Breast epithelium (tissue), 4 donors: ENCODE results near the gene ZNF140. TPM values are rescaled to one million over a fixed set of nuclear protein-coding genes. Genes with fewer than 3 reads are reported as not detected.

Source experiments
- DNase-seq, 2 donors: peaks; one replicate each; pipeline ENCODE4 v3.0.0-alpha.2; 2019; ENCODE audit warnings: low spot score in 2 of 2
- H3K27ac ChIP-seq, 2 donors: fragments of 200-600 bp; sonication (generic) in 1 of 2; one replicate each; pipeline ENCODE4 v1.5.1; 2016 to 2019; ENCODE audit warnings: mild to moderate bottlenecking in 1 of 2
- H3K27me3 ChIP-seq, 2 donors: fragments of 200-600 bp; sonication (generic) in 1 of 2; one replicate each; pipeline versions ENCODE4 v1.5.1 to v1.6.0; 2017 to 2019; ENCODE audit warnings: control low read depth in 1 of 2, mild to moderate bottlenecking in 1 of 2
- H3K36me3 ChIP-seq: fragments of 200-600 bp; one replicate; pipeline ENCODE4 v1.5.1; 2019
- H3K4me1 ChIP-seq, 2 donors: fragments of 200-600 bp; sonication (generic); one replicate each; pipeline ENCODE4 v1.5.1; 2016 to 2019; ENCODE audit warnings: control low read depth in 1 of 2
- H3K4me3 ChIP-seq, 3 donors: fragments of 200-600 bp; sonication (generic); 1 replicate in 2 of 3; 2 replicates in 1 of 3; pipeline ENCODE4 v1.5.1; 2016 to 2019; ENCODE audit warnings: mild to moderate bottlenecking in 3 of 3, moderate library complexity in 2 of 3
- H3K9me3 ChIP-seq, 2 donors: fragments of 200-600 bp; sonication (generic) in 1 of 2; one replicate each; pipeline ENCODE4 v1.5.1; 2016 to 2019; ENCODE audit warnings: control low read depth in 1 of 2
- CTCF ChIP-seq, 3 donors: fragments of 450-650 bp; IDR thresholded peaks; one replicate each; pipeline ENCODE4 v1.5.1; 2016 to 2017; ENCODE audit warnings: antibody characterized with exemption in 3 of 3, mild to moderate bottlenecking in 3 of 3, moderate library complexity in 3 of 3
- POLR2A ChIP-seq: fragments of 450-650 bp; IDR thresholded peaks from one replicate; pipeline ENCODE4 v1.6.1; 2016; ENCODE audit warnings: antibody characterized with exemption, mild to moderate bottlenecking, moderate library complexity
- POLR2AphosphoS5 ChIP-seq, 3 donors: sonication (generic); formaldehyde crosslinking; IDR thresholded peaks; one replicate each; pipeline ENCODE4 v1.6.1; 2017; ENCODE audit warnings: antibody characterized with exemption in 3 of 3
- intact Hi-C: fragments of 100-400 bp; cut with DNase I; formaldehyde crosslinking; loops from one replicate; pipeline ENCODE4 v1.15.1; 2023; ENCODE audit warnings: low total_unique reads
- total RNA-seq, 3 donors: library from RNA; depleted of rRNA; stranded (reverse); fragments of >200 nt; gene quantifications; one replicate each; pipeline ENCODE4 v1.1.0, GENCODE V29; 2016

Gene ZNF140
- total RNA-seq, 3 donors from 2014 or later = 9.3 to 34.5 (median 22.3) TPM

DNA sequence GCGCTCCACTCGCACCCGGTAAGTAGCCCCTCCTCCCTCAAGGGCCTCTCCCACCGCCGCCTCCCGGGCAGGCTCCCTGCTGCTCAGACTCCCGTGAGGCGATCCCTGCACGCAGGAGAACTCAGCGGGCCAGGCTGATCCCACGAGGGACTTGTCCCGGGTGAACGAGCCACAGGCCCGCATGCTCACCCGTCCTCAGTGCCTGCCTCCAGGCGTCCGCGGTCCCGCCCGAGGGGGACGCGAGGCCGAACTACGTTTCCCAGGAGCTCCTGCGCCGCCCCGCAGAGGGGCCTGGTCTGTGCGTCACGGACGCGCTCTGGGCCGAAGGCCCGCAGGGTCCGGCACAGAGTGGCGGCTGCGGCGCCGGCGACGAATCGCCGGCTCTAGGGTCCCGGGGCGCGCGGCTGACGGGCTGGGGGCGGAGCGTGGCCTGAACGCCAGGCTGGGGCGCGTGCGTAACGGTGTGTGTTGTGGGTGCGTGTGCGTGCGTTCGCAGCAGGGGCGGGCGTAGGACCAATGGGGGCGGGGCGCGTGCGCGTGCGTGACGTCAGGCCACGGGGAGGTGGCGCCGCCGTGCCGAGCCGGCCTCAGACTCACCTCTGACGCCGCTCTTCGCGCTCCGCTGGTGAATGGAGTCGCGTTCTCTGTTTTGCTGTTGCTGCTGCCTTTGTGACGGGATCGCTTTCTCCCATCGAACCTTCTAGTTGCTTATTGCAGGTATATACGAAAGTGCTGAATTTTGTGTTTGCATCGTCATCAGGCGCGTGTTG, 49.5 kb downstream of the ZNF140 start, which contains the start of the genes ZNF10 and ZNF891:
Gene ZNF10 (plus strand): TSS at position 590 of the 770 bp plus-strand sequence. CDS start 13,866 bp downstream, outside the sequence.
Gene ZNF891 (minus strand): TSS at position 237 of the 770 bp plus-strand sequence. CDS start 8,356 bp downstream, outside the sequence.
- Histone ChIP-seq H3K4me1 (no peaks in the 10 kb centered on the region), H3K36me3 (peaks cover 16% of the 10 kb centered on the region), H3K9me3 (peaks cover 55 to 62% of the 10 kb centered on the region in 2 donors), H3K4me3 (peak within 1 kb of the TSS; percentile 79 to 95 (median 86)), H3K27me3 (no peaks in the 10 kb centered on the region), H3K27ac (peak within 1 kb of the TSS; percentile 96 to 98)
- intact Hi-C loops = no loop called here
- peak; percentile 84 to 87 (median 84) for TF ChIP-seq POLR2AphosphoS5 (IDR thresholded peaks at IDR 0.05)
- peak; percentile 46 for TF ChIP-seq POLR2A
- TF ChIP-seq CTCF (IDR thresholded peaks at IDR 0.05) = no peak
- peak; percentile 93 to 96 for DNase-seq

GRCh38 chr12:133130808-133131128, 50.0 kb downstream of the ZNF140 start:
- Histone ChIP-seq H3K9me3 (peaks cover 55 to 62% of the 10 kb centered on the region in 2 donors), H3K36me3 (peaks cover 22% of the 10 kb centered on the region), H3K27me3 (no peaks in the 10 kb centered on the region), H3K4me3 (peak overlapping the region; percentile 79 to 95 (median 86)), H3K27ac (peak overlapping the region; percentile 96 to 98), H3K4me1 (no peaks in the 10 kb centered on the region)
- peak; percentile 25 to 56 for DNase-seq
- TF ChIP-seq POLR2A = no peak
- TF ChIP-seq CTCF (IDR thresholded peaks at IDR 0.05) = no peak
- no peak for TF ChIP-seq POLR2AphosphoS5 (IDR thresholded peaks at IDR 0.05)
- intact Hi-C loops = no loop called here

DNA sequence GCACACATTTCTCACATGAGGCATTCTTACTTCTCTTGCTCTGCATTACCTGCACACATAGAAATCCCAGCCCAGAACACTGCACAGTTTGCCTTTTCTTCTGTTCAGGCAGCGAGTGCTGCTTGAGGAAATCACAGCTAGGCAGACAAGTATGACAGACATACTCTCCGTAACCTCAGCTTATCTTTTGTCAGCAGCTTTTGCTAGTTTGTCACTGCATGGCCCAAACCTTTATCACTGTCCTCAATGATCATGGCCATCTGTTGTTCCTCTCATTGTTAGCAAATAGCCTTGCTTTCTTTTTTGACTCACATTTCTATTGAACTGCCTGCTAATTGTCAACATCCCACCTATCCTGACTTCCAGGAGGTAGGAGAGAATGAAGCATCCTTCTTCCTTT, 55.0 kb downstream of the ZNF140 start:
- DNase-seq = no peak
- Histone ChIP-seq H3K4me3 (no peak overlapping the region), H3K4me1 (no peaks in the 10 kb centered on the region), H3K36me3 (peaks cover 39% of the 10 kb centered on the region), H3K27me3 (no peaks in the 10 kb centered on the region), H3K27ac (no peak overlapping the region), H3K9me3 (peaks cover 70 to 84% of the 10 kb centered on the region in 2 donors)
- intact Hi-C loops = loop anchor here (1.0 kb wide), 1 partner anchor 37 kb away; no protein-coding TSS in a partner anchor
- TF ChIP-seq CTCF (IDR thresholded peaks at IDR 0.05) (no peak), POLR2AphosphoS5 (IDR thresholded peaks at IDR 0.05) (no peak), POLR2A (no peak)

DNA sequence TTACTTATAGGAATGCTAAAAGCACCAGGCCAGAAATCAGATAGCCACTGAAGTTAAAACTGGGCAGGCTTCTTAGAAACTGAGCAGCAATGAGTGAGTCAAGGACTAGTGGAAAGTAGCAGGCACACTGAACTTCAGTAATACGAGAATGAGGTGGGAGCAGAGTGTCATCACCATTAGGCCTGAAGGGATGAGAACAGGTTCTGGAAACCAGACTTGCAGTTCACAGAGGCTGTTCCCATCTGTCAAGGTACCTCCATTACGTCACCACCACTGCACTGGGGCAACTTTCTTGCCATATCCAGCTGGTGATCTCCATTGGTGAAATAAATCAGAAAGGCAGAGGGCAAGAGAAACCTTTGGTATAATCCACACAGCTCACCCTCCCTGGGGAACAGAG, 65.3 kb downstream of the ZNF140 start:
- no peak overlapping the region for H3K4me3 ChIP-seq
- no peak overlapping the region for H3K27ac ChIP-seq
- no peak for DNase-seq
- H3K36me3 ChIP-seq = peaks cover 34% of the 10 kb centered on the region
- TF ChIP-seq POLR2AphosphoS5 (IDR thresholded peaks at IDR 0.05) (no peak), POLR2A (no peak), CTCF (IDR thresholded peaks at IDR 0.05) (no peak)
- intact Hi-C loops = loop anchor here (2.0 kb wide), 1 partner anchor 55 kb away; no protein-coding TSS in a partner anchor
- H3K4me1 ChIP-seq = no peaks in the 10 kb centered on the region
- H3K9me3 ChIP-seq = peaks cover 55 to 100% of the 10 kb centered on the region in 2 donors
- no peaks in the 10 kb centered on the region for H3K27me3 ChIP-seq

- Histone ChIP-seq H3K27me3 (no peaks in the 10 kb centered on the region), H3K27ac (no peak overlapping the region), H3K36me3 (peaks cover 43% of the 10 kb centered on the region), H3K4me1 (no peaks in the 10 kb centered on the region), H3K4me3 (peak overlapping the region in 1 of 3 donors; percentile 13), H3K9me3 (peaks cover 92 to 100% of the 10 kb centered on the region in 2 donors)
- intact Hi-C loops = no loop called here
- TF ChIP-seq CTCF (IDR thresholded peaks at IDR 0.05) (no peak), POLR2AphosphoS5 (IDR thresholded peaks at IDR 0.05) (no peak), POLR2A (no peak)
- no peak for DNase-seq
These were observed 75.5 kb downstream of the ZNF140 start for GRCh38 chr12:133156125-133156690.
